Heart left ventricle (tissue), 16 donors: ENCODE results near the gene NUP188. TPM values are rescaled to one million over a fixed set of nuclear protein-coding genes. Genes with fewer than 3 reads are reported as not detected.

Experiments
- ATAC-seq, 4 donors: fragments of 200-7000 bp; cut with Tn5 transposase; one replicate each; pipeline ENCODE4 v1.9.1; 2020 to 2022; ENCODE audit warnings: moderate library complexity in 4 of 4, mild to moderate bottlenecking in 3 of 4, moderate number of reproducible peaks in 1 of 4
- DNase-seq, 5 donors: peaks; one replicate each; pipeline ENCODE4 v3.0.0-alpha.2; 2020
- H3K27ac ChIP-seq, 12 donors: fragments of 200-600 bp; sonication (generic) in 4 of 12; one replicate each; pipeline versions ENCODE4 v1.5.0 to v1.8.0; 2016 to 2022; ENCODE audit warnings: mild to moderate bottlenecking in 2 of 12
- H3K27me3 ChIP-seq, 9 donors: fragments of 200-600 bp; sonication (generic) in 2 of 9; one replicate each; pipeline versions ENCODE4 v1.5.1 to v1.8.0; 2016 to 2022; ENCODE audit warnings: mild to moderate bottlenecking in 3 of 9
- H3K36me3 ChIP-seq, 9 donors: fragments of 200-600 bp; sonication (generic) in 2 of 9; one replicate each; pipeline versions ENCODE4 v1.5.0 to v1.8.0; 2018 to 2022; ENCODE audit warnings: mild to moderate bottlenecking in 2 of 9
- H3K4me1 ChIP-seq, 12 donors: fragments of 200-600 bp; sonication (generic) in 4 of 12; one replicate each; pipeline versions ENCODE4 v1.5.0 to v1.8.0; 2016 to 2022; ENCODE audit warnings: mild to moderate bottlenecking in 3 of 12
- H3K4me3 ChIP-seq, 12 donors: fragments of 200-600 bp; sonication (generic) in 4 of 12; one replicate each; pipeline versions ENCODE4 v1.5.0 to v1.8.0; 2017 to 2022; ENCODE audit warnings: mild to moderate bottlenecking in 9 of 12, moderate library complexity in 4 of 12
- H3K9me3 ChIP-seq, 12 donors: fragments of 200-600 bp; sonication (generic) in 4 of 12; one replicate each; pipeline versions ENCODE4 v1.5.0 to v1.8.0; 2016 to 2022; ENCODE audit warnings: mild to moderate bottlenecking in 1 of 12
- POLR2A ChIP-seq, 2 donors: fragments of 450-650 bp; IDR thresholded peaks; one replicate each; pipeline ENCODE4 v1.6.1; 2017; ENCODE audit warnings: antibody characterized with exemption in 2 of 2, mild to moderate bottlenecking in 2 of 2, moderate library complexity in 2 of 2
- WGBS, 4 donors: extraction: QIAGEN DNeasy Blood & Tissue Kit in 2 of 4; methylation state at CpG; one replicate each; pipeline versions ENCODE4 v1.1.5 to v1.1.7; 2013 to 2018; 5-methylcytosine and 5-hydroxymethylcytosine counted together
- intact Hi-C, 10 donors: fragments of 100-400 bp; cut with DNase I; formaldehyde crosslinking; loops; one replicate each; pipeline versions ENCODE4 v1.11.1 to v1.14.2; 2022
- polyA plus RNA-seq, 2 donors: library from polyadenylated mRNA; stranded (reverse); fragments of 200-250 nt; gene quantifications; one replicate each; pipeline ENCODE4 v1.2.3, GENCODE V29; 2013
- total RNA-seq, 9 donors: library from RNA; depleted of rRNA in 2 of 9; stranded (reverse); fragments of >200 nt in 2 of 9; fragmentation: NEBNext Ultra II Directional in 3 of 9; extraction: Animal tissue kit (Norgen Biotek cat#: 25700) in 3 of 9; gene quantifications; one replicate each; pipeline versions ENCODE4 v1.1.0 to v1.2.4, GENCODE V29; 2016 to 2023
- TF ChIP-seq, protein P1 (sequence below), 12 donors: fragments of 200-600 bp; sonication (generic) in 4 of 12; IDR thresholded peaks; one replicate each; pipeline versions ENCODE4 v1.5.0 to v1.8.0; 2018 to 2022; ENCODE audit warnings: antibody characterized with exemption in 12 of 12, mild to moderate bottlenecking in 5 of 12
- donor health status: ischemic (EF 13 %, LVEDD 7.1; RV severe dilation, severe dysfunction).
- donor health status: healthy with polysubstance abuse.
- donor health status: DM: no; HTN: yes; CAD: no.
- donor health status: DM: no; HTN: no; CAD: no.
- donor health status: ischemic (EF 25% LVEDD 6.9; RV normal size, moderate dysfunction).
- donor health status: ischemic (EF 25% LVEDD 5.7; RV mildly dilated, moderate dysfunction).
- donor health status: healthy.
- donor health status: DM: yes; HTN: yes; CAD: no.
- donor health status: ischemic (EF 35%, LVEDD 5.7; RV mildly dilated, moderate dysfunction).
- donor health status: nonischemic (EF 11% LVEDD 7.7; RV severe dilation, severe dysfunction).
- donor health status: DM: yes; HTN: yes; CAD: no.
- donor health status: PGD.
- donor health status: ischemic (EF 29% LVEDD 5.4; RV normal size, mild dysfunction).
- donor health status: nonischemic (EF 23%, LVEDD 6.1; RV moderate dilation, normal function).

The NUP188 gene
- total and polyA plus RNA-seq, 11 donors = 10.6 to 35.1 (median 22.6) TPM

- H3K9me3 ChIP-seq = no peaks in the 10 kb centered on the region
- intact Hi-C loops = loop anchor here in 3 of 10 donors (10.0 kb wide), 1 partner anchor 151 kb away; no protein-coding TSS in a partner anchor
- H3K27me3 ChIP-seq = no peaks in the 10 kb centered on the region
- no peak overlapping the region for H3K4me3 ChIP-seq
- H3K36me3 ChIP-seq = peaks cover 0 to 94% (median 79%) of the 10 kb centered on the region in 9 donors
- DNase-seq = peak in 1 of 5 donors; percentile 36
- 77 to 86% (median 84%) methylated on average over 10 of the region's 10 CpGs for WGBS, 4 donors
- ATAC-seq = no peak
- H3K27ac ChIP-seq = peak overlapping the region in 2 of 12 donors; percentile 56 to 65
- peaks cover 0 to 22% (median 12%) of the 10 kb centered on the region in 12 donors for H3K4me1 ChIP-seq
- no peak for TF ChIP-seq POLR2A (IDR thresholded peaks at IDR 0.05)
- TF ChIP-seq, protein P1, sequence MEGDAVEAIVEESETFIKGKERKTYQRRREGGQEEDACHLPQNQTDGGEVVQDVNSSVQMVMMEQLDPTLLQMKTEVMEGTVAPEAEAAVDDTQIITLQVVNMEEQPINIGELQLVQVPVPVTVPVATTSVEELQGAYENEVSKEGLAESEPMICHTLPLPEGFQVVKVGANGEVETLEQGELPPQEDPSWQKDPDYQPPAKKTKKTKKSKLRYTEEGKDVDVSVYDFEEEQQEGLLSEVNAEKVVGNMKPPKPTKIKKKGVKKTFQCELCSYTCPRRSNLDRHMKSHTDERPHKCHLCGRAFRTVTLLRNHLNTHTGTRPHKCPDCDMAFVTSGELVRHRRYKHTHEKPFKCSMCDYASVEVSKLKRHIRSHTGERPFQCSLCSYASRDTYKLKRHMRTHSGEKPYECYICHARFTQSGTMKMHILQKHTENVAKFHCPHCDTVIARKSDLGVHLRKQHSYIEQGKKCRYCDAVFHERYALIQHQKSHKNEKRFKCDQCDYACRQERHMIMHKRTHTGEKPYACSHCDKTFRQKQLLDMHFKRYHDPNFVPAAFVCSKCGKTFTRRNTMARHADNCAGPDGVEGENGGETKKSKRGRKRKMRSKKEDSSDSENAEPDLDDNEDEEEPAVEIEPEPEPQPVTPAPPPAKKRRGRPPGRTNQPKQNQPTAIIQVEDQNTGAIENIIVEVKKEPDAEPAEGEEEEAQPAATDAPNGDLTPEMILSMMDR (IDR thresholded peaks at IDR 0.05) = no peak
Measured at GRCh38 chr9:129005336-129005997, 58.0 kb downstream of the NUP188 start.

- Histone ChIP-seq H3K27me3 (no peaks in the 10 kb centered on the region), H3K36me3 (peaks cover 0 to 92% (median 75%) of the 10 kb centered on the region in 9 donors), H3K9me3 (no peaks in the 10 kb centered on the region), H3K27ac (peak overlapping the region in 10 of 12 donors; percentile 28 to 72 (median 48)), H3K4me1 (peaks cover 0 to 22% (median 12%) of the 10 kb centered on the region in 12 donors), H3K4me3 (no peak overlapping the region)
- no peak for TF ChIP-seq POLR2A (IDR thresholded peaks at IDR 0.05)
- TF ChIP-seq, protein P1 (IDR thresholded peaks at IDR 0.05) = peak; percentile 72 to 97 (median 81)
- 53 to 55% (median 54%) methylated on average over 19 to 21 of the region's 21 CpGs for WGBS, 4 donors
- intact Hi-C loops = loop anchor here in 3 of 10 donors (10.0 kb wide), 1 partner anchor 152 kb away; no protein-coding TSS in a partner anchor
- ATAC-seq = peak; percentile 81 to 90 (median 86)
- peak; percentile 66 to 79 (median 70) for DNase-seq
Measured at GRCh38 chr9:129006328-129007034, 59.0 kb downstream of the NUP188 start.

DNA sequence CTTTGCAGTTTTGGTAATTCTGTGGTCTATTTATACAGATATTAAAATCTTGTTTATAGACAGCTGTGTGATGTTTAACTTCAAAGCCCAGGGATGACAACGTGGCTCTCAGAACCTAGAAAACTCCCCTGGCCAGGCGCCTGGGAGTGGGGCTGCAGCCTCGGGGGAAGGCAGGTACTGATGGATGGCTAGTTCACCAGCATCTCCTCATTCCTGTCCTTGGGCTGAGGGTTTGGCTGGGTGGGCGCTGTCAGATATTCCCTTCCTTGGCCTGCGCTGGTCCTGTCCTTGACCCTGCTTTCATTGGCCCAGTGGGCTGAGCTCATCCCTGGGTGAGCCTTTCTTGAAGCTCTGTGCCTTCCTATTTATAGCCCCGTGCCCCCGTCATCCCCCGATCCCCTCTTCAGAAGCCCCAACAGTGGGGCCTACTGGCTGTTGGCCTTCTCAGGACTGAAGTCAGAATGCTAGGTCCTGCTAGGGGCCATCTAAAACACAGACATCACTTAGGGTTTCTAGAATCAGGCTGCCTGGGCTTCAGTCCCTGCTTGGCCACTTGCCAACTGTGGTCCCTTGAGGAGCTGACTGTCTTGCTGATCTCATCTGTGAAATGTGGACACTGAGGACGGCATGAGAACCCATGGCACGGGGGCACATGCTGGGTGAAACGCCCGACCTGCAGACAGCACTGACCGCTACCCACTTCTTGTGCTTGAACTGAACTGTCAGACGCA, 59.7 kb downstream of the NUP188 start:
- H3K9me3 ChIP-seq = no peaks in the 10 kb centered on the region
- peaks cover 0 to 22% (median 12%) of the 10 kb centered on the region in 12 donors for H3K4me1 ChIP-seq
- intact Hi-C loops = loop anchor here in 3 of 10 donors (10.0 kb wide), 1 partner anchor 152 kb away; no protein-coding TSS in a partner anchor
- TF ChIP-seq, protein P1 (IDR thresholded peaks at IDR 0.05) = peak in 2 of 12 donors; percentile 3 to 31
- TF ChIP-seq POLR2A (IDR thresholded peaks at IDR 0.05) = no peak
- H3K27me3 ChIP-seq = no peaks in the 10 kb centered on the region
- 73 to 82% (median 77%) methylated on average over 11 to 14 of the region's 14 CpGs for WGBS, 4 donors
- no peak overlapping the region for H3K4me3 ChIP-seq
- peak overlapping the region in 6 of 12 donors; percentile 7 to 65 (median 46) for H3K27ac ChIP-seq
- ATAC-seq (peak in 1 of 4 donors; percentile 3), DNase-seq (peak; percentile 55 to 79 (median 67))
- peaks cover 0 to 90% (median 75%) of the 10 kb centered on the region in 9 donors for H3K36me3 ChIP-seq
